HG03108 (cell line): ENCODE results near the gene TFF3.
"Not testable (repeated sequence)": the region's sequence is repeated elsewhere in the genome, so short reads cannot be mapped to it uniquely, and the experiment has no call there.

Experiments
- ATAC-seq: cut with Tn5 transposase; IDR thresholded peaks from one replicate; pipeline ENCODE4 v1.9.1; 2021; ENCODE audit warnings: moderate library complexity; ENCODE audit not compliant: unreplicated experiment

Gene TFF3

GRCh38 chr21:42306366-42307035 lies 8.7 kb downstream of the TFF3 start:
- no peak for ATAC-seq

GRCh38 chr21:42305707-42306147 lies 9.5 kb downstream of the TFF3 start:
- ATAC-seq = no peak

GRCh38 chr21:42304556-42305454 lies 10.4 kb downstream of the TFF3 start:
- ATAC-seq = no peak

GRCh38 chr21:42303443-42303842 lies 11.8 kb downstream of the TFF3 start:
- ATAC-seq = no peak

GRCh38 chr21:42302794-42303193 lies 12.4 kb downstream of the TFF3 start:
- no peak for ATAC-seq

- no peak for ATAC-seq
Observed at GRCh38 chr21:42302076-42302650, 13.0 kb downstream of the TFF3 start.

GRCh38 chr21:42301371-42302075 lies 13.7 kb downstream of the TFF3 start:
- ATAC-seq = no peak

GRCh38 chr21:42300956-42301355 lies 14.3 kb downstream of the TFF3 start:
- no peak for ATAC-seq

GRCh38 chr21:42300045-42300583 lies 15.1 kb downstream of the TFF3 start:
- no peak for ATAC-seq

- no peak for ATAC-seq
Observed at GRCh38 chr21:42299324-42300044, 15.7 kb downstream of the TFF3 start.

GRCh38 chr21:42298657-42299056 lies 16.6 kb downstream of the TFF3 start:
- ATAC-seq = no peak

GRCh38 chr21:42298237-42298636 lies 17.0 kb downstream of the TFF3 start:
- no peak for ATAC-seq

- no peak for ATAC-seq
Observed at GRCh38 chr21:42297377-42297776, 17.8 kb downstream of the TFF3 start.

GRCh38 chr21:42296501-42296900 lies 18.7 kb downstream of the TFF3 start:
- ATAC-seq = no peak

- no peak for ATAC-seq
Observed at GRCh38 chr21:42295845-42296244, 19.4 kb downstream of the TFF3 start.

- ATAC-seq = no peak
Observed at GRCh38 chr21:42294273-42294880, 20.8 kb downstream of the TFF3 start.

- no peak for ATAC-seq
Observed at GRCh38 chr21:42293649-42294272, 21.4 kb downstream of the TFF3 start.

GRCh38 chr21:42292563-42293142 lies 22.6 kb downstream of the TFF3 start:
- not testable (repeated sequence) for ATAC-seq
